Ovary (tissue), 3 donors: ENCODE measurements around the gene MB.

Source experiments
- POLR2A ChIP-seq: fragments of 450-650 bp; IDR thresholded peaks from one replicate; pipeline ENCODE4 v1.6.1; 2017; ENCODE audit warnings: antibody characterized with exemption, mild to moderate bottlenecking, moderate library complexity
- TF ChIP-seq, protein P1 (sequence below), 3 donors: fragments of 450-650 bp in 2 of 3; fragments of 200-600 bp in 1 of 3; IDR thresholded peaks; one replicate each; pipeline versions ENCODE4 v1.5.1 to v1.8.0; 2016 to 2022; ENCODE audit warnings: antibody characterized with exemption in 3 of 3, mild to moderate bottlenecking in 1 of 3
- donor health status: DM: no; HTN: no; CAD: no.

GRCh38 chr22:35568751-35569739 lies 48.1 kb downstream of the MB start:
- no peak for TF ChIP-seq POLR2A
- TF ChIP-seq, protein P1, sequence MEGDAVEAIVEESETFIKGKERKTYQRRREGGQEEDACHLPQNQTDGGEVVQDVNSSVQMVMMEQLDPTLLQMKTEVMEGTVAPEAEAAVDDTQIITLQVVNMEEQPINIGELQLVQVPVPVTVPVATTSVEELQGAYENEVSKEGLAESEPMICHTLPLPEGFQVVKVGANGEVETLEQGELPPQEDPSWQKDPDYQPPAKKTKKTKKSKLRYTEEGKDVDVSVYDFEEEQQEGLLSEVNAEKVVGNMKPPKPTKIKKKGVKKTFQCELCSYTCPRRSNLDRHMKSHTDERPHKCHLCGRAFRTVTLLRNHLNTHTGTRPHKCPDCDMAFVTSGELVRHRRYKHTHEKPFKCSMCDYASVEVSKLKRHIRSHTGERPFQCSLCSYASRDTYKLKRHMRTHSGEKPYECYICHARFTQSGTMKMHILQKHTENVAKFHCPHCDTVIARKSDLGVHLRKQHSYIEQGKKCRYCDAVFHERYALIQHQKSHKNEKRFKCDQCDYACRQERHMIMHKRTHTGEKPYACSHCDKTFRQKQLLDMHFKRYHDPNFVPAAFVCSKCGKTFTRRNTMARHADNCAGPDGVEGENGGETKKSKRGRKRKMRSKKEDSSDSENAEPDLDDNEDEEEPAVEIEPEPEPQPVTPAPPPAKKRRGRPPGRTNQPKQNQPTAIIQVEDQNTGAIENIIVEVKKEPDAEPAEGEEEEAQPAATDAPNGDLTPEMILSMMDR (IDR thresholded peaks at IDR 0.05), result no peak
